Right lobe of liver (tissue), 6 donors: ENCODE results near the gene GNAZ. TPM values are rescaled to one million over a fixed set of nuclear protein-coding genes. Genes with fewer than 3 reads are reported as not detected.

Source experiments
- ATAC-seq, 4 donors: fragments of 200-7000 bp; cut with Tn5 transposase; one replicate each; pipeline ENCODE4 v1.9.1; 2020; ENCODE audit warnings: mild to moderate bottlenecking in 4 of 4, moderate library complexity in 4 of 4
- DNase-seq, 3 donors: peaks; one replicate each; pipeline ENCODE4 v3.0.0-alpha.2; 2020
- H3K27ac ChIP-seq, 3 donors: fragments of 200-600 bp; one replicate each; pipeline ENCODE4 v1.8.0; 2022
- H3K27me3 ChIP-seq, 2 donors: fragments of 200-600 bp; one replicate each; pipeline ENCODE4 v1.8.0; 2022
- H3K36me3 ChIP-seq, 4 donors: fragments of 200-600 bp; sonication (generic) in 1 of 4; one replicate each; pipeline versions ENCODE4 v1.5.1 to v1.8.0; 2017 to 2022; ENCODE audit warnings: control low read depth in 1 of 4
- H3K4me1 ChIP-seq, 4 donors: fragments of 200-600 bp; sonication (generic) in 1 of 4; one replicate each; pipeline versions ENCODE4 v1.5.1 to v1.8.0; 2017 to 2022; ENCODE audit warnings: control low read depth in 1 of 4
- H3K4me3 ChIP-seq, 3 donors: fragments of 200-600 bp; one replicate each; pipeline ENCODE4 v1.8.0; 2022
- H3K9me3 ChIP-seq, 4 donors: fragments of 200-600 bp; sonication (generic) in 1 of 4; one replicate each; pipeline versions ENCODE4 v1.5.1 to v1.8.0; 2017 to 2022; ENCODE audit warnings: control low read depth in 1 of 4
- CTCF ChIP-seq, 4 donors: fragments of 200-600 bp in 3 of 4; fragments of 450-650 bp in 1 of 4; IDR thresholded peaks; one replicate each; pipeline versions ENCODE4 v1.5.1 to v1.8.0; 2016 to 2022; ENCODE audit warnings: antibody characterized with exemption in 4 of 4, mild to moderate bottlenecking in 2 of 4
- POLR2A ChIP-seq: fragments of 450-650 bp; IDR thresholded peaks from one replicate; pipeline ENCODE4 v1.6.1; 2017; ENCODE audit warnings: antibody characterized with exemption, mild to moderate bottlenecking
- WGBS: methylation state at CpG from one replicate; pipeline ENCODE4 v1.1.6; 2018; ENCODE audit warnings: low coverage, low lambda C conversion rate; ENCODE audit not compliant: insufficient coverage; ENCODE audit errors: missing lambda C conversion rate; 5-methylcytosine and 5-hydroxymethylcytosine counted together
- intact Hi-C, 2 donors: fragments of 100-400 bp; cut with DNase I; formaldehyde crosslinking; loops; one replicate each; pipeline versions ENCODE4 v1.11.2 to v1.14.1; 2022
- total RNA-seq, 6 experiments: library from RNA; depleted of rRNA in 2 of 6; stranded (reverse); fragments of >200 nt in 2 of 6; fragmentation: NEBNext Ultra II Directional in 3 of 6; extraction: Animal tissue kit (Norgen Biotek cat#: 25700) in 3 of 6; gene quantifications; one replicate each; pipeline versions ENCODE4 v1.1.0 to v1.2.4, GENCODE V29; 2016 to 2023
- donor health status: DM: no; HTN: yes; CAD: no.
- donor health status: DM: no; HTN: no; CAD: no.
- donor health status: DM: no; HTN: no; CAD: no.
- donor health status: DM: no; HTN: yes; CAD: no.
- donor health status: DM: no; HTN: yes; CAD: no.

The GNAZ gene
- total RNA-seq, 6 experiments from 2014 or later: 0.15 to 1.5 (median 0.53) TPM

- peaks cover 0 to 16% (median 8%) of the 10 kb centered on the region in 4 donors for H3K4me1 ChIP-seq
- H3K27ac ChIP-seq: peak overlapping the region; percentile 24 to 76 (median 46)
- intact Hi-C loops: no loop called here
- 46% methylated on average over 6 of the region's 9 CpGs for WGBS
- no peaks in the 10 kb centered on the region for H3K27me3 ChIP-seq
- ATAC-seq (peak in 2 of 4 donors; percentile 3 to 15), DNase-seq (peak in 1 of 3 donors; percentile 49)
- no peaks in the 10 kb centered on the region for H3K36me3 ChIP-seq
- TF ChIP-seq CTCF (IDR thresholded peaks at IDR 0.05) (no peak), POLR2A (no peak)
- H3K4me3 ChIP-seq: peak overlapping the region; percentile 6 to 46 (median 40)
- no peaks in the 10 kb centered on the region for H3K9me3 ChIP-seq
These were observed 72.3 kb downstream of the GNAZ start for GRCh38 chr22:23142546-23143105.

GRCh38 chr22:23143119-23143518 is 72.8 kb downstream of the GNAZ start:
- ATAC-seq (no peak), DNase-seq (no peak)
- intact Hi-C loops: no loop called here
- no peak for TF ChIP-seq POLR2A
- no peak for TF ChIP-seq CTCF (IDR thresholded peaks at IDR 0.05)
- Histone ChIP-seq H3K36me3 (no peaks in the 10 kb centered on the region), H3K4me1 (peaks cover 0 to 21% (median 9%) of the 10 kb centered on the region in 4 donors), H3K4me3 (no peak overlapping the region), H3K9me3 (no peaks in the 10 kb centered on the region), H3K27me3 (no peaks in the 10 kb centered on the region), H3K27ac (no peak overlapping the region)
- WGBS: 88% methylated on average over 1 of the region's 1 CpG

GRCh38 chr22:23144432-23144831 is 74.1 kb downstream of the GNAZ start:
- H3K27ac ChIP-seq: no peak overlapping the region
- no peak overlapping the region for H3K4me3 ChIP-seq
- no peak for DNase-seq
- no peaks in the 10 kb centered on the region for H3K27me3 ChIP-seq
- intact Hi-C loops: no loop called here
- H3K9me3 ChIP-seq: no peaks in the 10 kb centered on the region
- no peaks in the 10 kb centered on the region for H3K36me3 ChIP-seq
- TF ChIP-seq CTCF (IDR thresholded peaks at IDR 0.05) (no peak), POLR2A (no peak)
- 94% methylated on average over 4 of the region's 4 CpGs for WGBS
- ATAC-seq: no peak
- peaks cover 0 to 27% (median 12%) of the 10 kb centered on the region in 4 donors for H3K4me1 ChIP-seq

GRCh38 chr22:23144932-23145877 is 74.9 kb downstream of the GNAZ start, which contains the start of gene RAB36:
RAB36 (plus strand) TSS chr22:23145477; CDS start chr22:23146617, 1,140 bp downstream.
- Histone ChIP-seq H3K27ac (no peak within 1 kb of the TSS), H3K9me3 (no peaks in the 10 kb centered on the region), H3K4me3 (peak within 1 kb of the TSS; percentile 15 to 26 (median 21)), H3K4me1 (peaks cover 0 to 27% (median 12%) of the 10 kb centered on the region in 4 donors), H3K36me3 (no peaks in the 10 kb centered on the region), H3K27me3 (no peaks in the 10 kb centered on the region)
- WGBS: 28% methylated on average over 16 of the region's 62 CpGs
- intact Hi-C loops: no loop called here
- peak; percentile 88 to 96 (median 94) for DNase-seq
- TF ChIP-seq POLR2A (no peak), CTCF (IDR thresholded peaks at IDR 0.05) (no peak)
- ATAC-seq: peak; percentile 59 to 76 (median 67)
